ENCODE data around the gene C1orf216. TPM values are rescaled to one million over a fixed set of nuclear protein-coding genes. Genes with fewer than 3 reads are reported as not detected.

C1orf216 gene
- total RNA-seq (2021; ENCODE audit: unreplicated experiment) (13.9 TPM), Bru-seq, nascent RNA (percentile 74 among the genes with signal in this experiment), BruChase-seq, experiment 1, labeled RNA remaining after a 6-hour chase (percentile 77 among the genes with signal in this experiment), BruChase-seq, experiment 2, labeled RNA remaining after a 2-hour chase (percentile 91 among the genes with signal in this experiment)
- polyA plus RNA-seq (2012), result 8.4 and 10.3 TPM in 2 replicates
- long read RNA-seq, transcript C1orf216-201 (2 exons, 3,218 nt), result major isoform, 32 of 48 reads
- long read RNA-seq, partial matches to known transcripts, result 16 of 48 reads
- long read RNA-seq, other reads (novel, unspliced or antisense), result 0 of 48 reads

DNA sequence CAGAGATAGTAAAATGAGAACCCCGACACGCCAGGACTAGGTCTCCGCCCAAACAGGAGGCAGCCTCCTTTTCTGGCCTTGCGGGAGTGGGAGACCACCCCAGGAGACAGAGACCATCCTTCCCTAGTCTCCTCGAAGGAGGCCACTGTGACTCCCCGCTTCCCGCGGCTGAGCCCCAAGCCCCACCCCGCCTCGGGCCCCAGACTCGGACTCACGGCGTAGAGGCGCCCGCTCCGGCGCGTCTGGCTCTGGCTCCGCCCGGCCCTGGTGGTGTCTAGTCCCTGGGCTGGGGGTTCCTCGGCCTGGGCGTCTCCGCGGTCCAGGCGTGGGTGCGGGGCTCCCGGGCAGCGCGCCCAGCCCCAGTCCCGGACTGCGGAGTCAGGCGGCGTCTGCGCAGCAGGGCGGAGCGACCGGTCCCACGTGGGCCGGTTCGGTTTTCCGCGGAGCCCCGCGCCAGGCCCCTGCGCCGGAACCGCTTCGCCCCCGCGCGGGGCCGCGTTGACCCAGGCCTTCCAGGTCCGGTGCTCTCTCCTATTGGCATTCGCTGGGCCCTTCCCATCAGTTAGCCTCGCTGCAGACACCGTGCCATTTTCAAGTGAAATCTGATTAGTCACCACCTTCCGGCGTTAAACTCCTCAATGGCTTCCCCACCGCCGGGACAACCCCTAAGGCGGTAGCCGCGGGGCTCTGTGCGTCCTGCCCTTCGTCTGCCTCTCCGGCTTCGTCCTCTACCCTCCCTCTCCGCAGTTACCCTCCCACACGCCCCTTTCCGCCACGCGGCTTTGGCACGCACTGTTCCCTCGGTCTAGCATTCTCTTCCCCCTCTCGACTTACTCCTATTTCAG, at the start of gene C1orf216:
C1orf216 (minus strand) TSS at position 393 of the 845 bp plus-strand sequence. CDS start 2,563 bp downstream, outside the sequence.
- Histone ChIP-seq H4K20me1 (ENCODE audit: insufficient read depth) (no peaks in the 10 kb centered on the region), H3K79me2 (ENCODE audit: insufficient read depth, low read length) (peaks cover 41% of the 10 kb centered on the region), H3K4me1 (ENCODE audit: control insufficient read depth in 1 of 2, insufficient read depth in 2 of 2, low read length in 2 of 2) (peaks cover 11 to 25% of the 10 kb centered on the region in 2 experiments), H3K4me2 (ENCODE audit: low read length) (peak within 1 kb of the TSS; percentile 98), H2AFZ (ENCODE audit: low read depth, low read length, poor library complexity, severe bottlenecking) (no peak within 1 kb of the TSS), H3K4me3 (replicated peaks in 1 of 2; ENCODE audit: low read depth in 1 of 2, low read length in 2 of 2) (peak within 1 kb of the TSS; percentile 84 to 93), H3K36me3 (ENCODE audit: control insufficient read depth in 1 of 2, insufficient read depth in 2 of 2, low read length in 2 of 2) (peaks cover 11 to 18% of the 10 kb centered on the region in 2 experiments; a peak in 3 of 4 replicates), H3K27me3 (ENCODE audit: insufficient read depth, low read length) (no peaks in the 10 kb centered on the region), H3K9me3 (ENCODE audit: control insufficient read depth in 1 of 2, insufficient read depth in 1 of 2, low read depth in 1 of 2, low read length in 2 of 2) (no peaks in the 10 kb centered on the region), H3K9me2 (ENCODE audit: insufficient read depth) (no peaks in the 10 kb centered on the region), H3K9ac (ENCODE audit: low read length) (peak within 1 kb of the TSS; percentile 86), H3K27ac (ENCODE audit: low read depth, low read length) (peak within 1 kb of the TSS; percentile 86)
- BruUV-seq (replicated peaks), result TSS peak; percentile 90
- TF ChIP-seq ATF3 (IDR thresholded peaks at IDR 0.05) (no peak), ZFX (IDR thresholded peaks at IDR 0.05) (peak; percentile 77), ZBTB33 (IDR thresholded peaks at IDR 0.05; ENCODE audit: extremely low read depth, insufficient replicate concordance, low read length) (no peak), CEBPB (IDR thresholded peaks at IDR 0.05; ENCODE audit: low read depth) (no peak), EZH2 (IDR thresholded peaks at IDR 0.05) (no peak), YY1 (IDR thresholded peaks at IDR 0.05; ENCODE audit: extremely low read depth, insufficient replicate concordance, low read depth, low read length) (peak; percentile 42), FOSL1 (IDR thresholded peaks at IDR 0.05; ENCODE audit: low read depth) (no peak; the same call in 1 of the 2 replicates), JUND (IDR thresholded peaks at IDR 0.05) (no peak; the same call in 1 of the 2 replicates), EZH2phosphoT487 (IDR thresholded peaks at IDR 0.05; ENCODE audit: borderline replicate concordance) (no peak), SIN3A (IDR thresholded peaks at IDR 0.05; ENCODE audit: low read depth) (peak; percentile 35; the same call in 1 of the 2 replicates), ELF1 (IDR thresholded peaks at IDR 0.05; ENCODE audit: borderline replicate concordance, low read depth) (no peak), MAX (IDR thresholded peaks at IDR 0.05) (peak; percentile 82), POLR2A (IDR thresholded peaks at IDR 0.05; ENCODE audit: borderline replicate concordance, extremely low read depth, insufficient read depth, insufficient read length) (peak; percentile 68), POLR2AphosphoS5 (IDR thresholded peaks at IDR 0.05; ENCODE audit: low read depth, low read length) (peak; percentile 89), EGR1 (IDR thresholded peaks at IDR 0.05; ENCODE audit: low read depth) (peak; percentile 84), ZNF274 (IDR thresholded peaks at IDR 0.05; ENCODE audit: low read depth, low read length) (no peak), SP1 (IDR thresholded peaks at IDR 0.05; ENCODE audit: low read depth) (no peak), TCF7L2 (IDR thresholded peaks at IDR 0.05; ENCODE audit: borderline replicate concordance, extremely low read depth, insufficient read depth, insufficient read length) (no peak), SRF (IDR thresholded peaks at IDR 0.05; ENCODE audit: low read depth) (no peak), RAD21 (IDR thresholded peaks at IDR 0.05; ENCODE audit: low read depth) (no peak), CBX3 (IDR thresholded peaks at IDR 0.05; ENCODE audit: low read depth) (no peak)
- TF ChIP-seq, protein P1, sequence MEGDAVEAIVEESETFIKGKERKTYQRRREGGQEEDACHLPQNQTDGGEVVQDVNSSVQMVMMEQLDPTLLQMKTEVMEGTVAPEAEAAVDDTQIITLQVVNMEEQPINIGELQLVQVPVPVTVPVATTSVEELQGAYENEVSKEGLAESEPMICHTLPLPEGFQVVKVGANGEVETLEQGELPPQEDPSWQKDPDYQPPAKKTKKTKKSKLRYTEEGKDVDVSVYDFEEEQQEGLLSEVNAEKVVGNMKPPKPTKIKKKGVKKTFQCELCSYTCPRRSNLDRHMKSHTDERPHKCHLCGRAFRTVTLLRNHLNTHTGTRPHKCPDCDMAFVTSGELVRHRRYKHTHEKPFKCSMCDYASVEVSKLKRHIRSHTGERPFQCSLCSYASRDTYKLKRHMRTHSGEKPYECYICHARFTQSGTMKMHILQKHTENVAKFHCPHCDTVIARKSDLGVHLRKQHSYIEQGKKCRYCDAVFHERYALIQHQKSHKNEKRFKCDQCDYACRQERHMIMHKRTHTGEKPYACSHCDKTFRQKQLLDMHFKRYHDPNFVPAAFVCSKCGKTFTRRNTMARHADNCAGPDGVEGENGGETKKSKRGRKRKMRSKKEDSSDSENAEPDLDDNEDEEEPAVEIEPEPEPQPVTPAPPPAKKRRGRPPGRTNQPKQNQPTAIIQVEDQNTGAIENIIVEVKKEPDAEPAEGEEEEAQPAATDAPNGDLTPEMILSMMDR (IDR thresholded peaks at IDR 0.05 in 2 of 3, conservative IDR thresholded peaks at IDR 0.05 in 1 of 3; ENCODE audit: borderline replicate concordance in 1 of 3, insufficient read depth in 1 of 3, low read depth in 2 of 3, low read length in 2 of 3), result no peak
- ChIA-PET RAD21 (ENCODE audit: low non-redundant PET in 1 of 2, low total read pairs in 2 of 2, uncharacterized antibody in 2 of 2, unreplicated experiment in 2 of 2) (no interaction called here), POLR2A (interaction anchor here (1.4 to 1.8 kb wide), 2 partner anchors 22 to 146 kb away, joined by 4 to 7 read pairs; partner anchors contain the start of gene TFAP2E), CTCF (interaction anchor here (1.4 to 5.5 kb wide), 3 partner anchors 8 to 268 kb away, joined by 3 to 49 read pairs (median 4); partner anchors contain the start of gene CLSPN)
- DNase-seq (ENCODE audit: low read depth, low spot score) (peak; percentile 18), ATAC-seq (peak; percentile 83)
- intact Hi-C loops (cut with micrococcal nuclease), result loop anchor here (5.0 kb wide), 1 partner anchor 54 kb away; no protein-coding TSS in a partner anchor
